Hepatocyte (in vitro differentiated cells): ENCODE data around the gene SEZ6. TPM values are rescaled to one million over a fixed set of nuclear protein-coding genes. Genes with fewer than 3 reads are reported as not detected.

ENCODE experiments used
- DNase-seq: peaks from one replicate; pipeline ENCODE4 v3.0.0-alpha.2; 2016; ENCODE audit warnings: low spot score
- H2AFZ ChIP-seq: fragments of 200-600 bp; sonication (generic); 2 replicates; pipeline ENCODE4 v1.6.0; 2016; ENCODE audit warnings: antibody characterized with exemption, mild to moderate bottlenecking
- H3K27ac ChIP-seq: fragments of 200-600 bp; sonication (generic); 2 replicates; pipeline ENCODE4 v1.5.1; 2016; ENCODE audit warnings: mild to moderate bottlenecking
- H3K27me3 ChIP-seq: fragments of 200-600 bp; sonication (generic); 2 replicates; pipeline ENCODE4 v1.6.1; 2016
- H3K36me3 ChIP-seq: fragments of 200-600 bp; sonication (generic); replicated peaks from 2 replicates; pipeline ENCODE4 v1.5.1; 2016; ENCODE audit warnings: low read depth; ENCODE audit not compliant: insufficient read depth
- H3K4me1 ChIP-seq: fragments of 200-600 bp; sonication (generic); 2 replicates; pipeline ENCODE4 v1.5.1; 2016; ENCODE audit warnings: mild to moderate bottlenecking, moderate library complexity; ENCODE audit not compliant: insufficient read depth
- H3K4me2 ChIP-seq: fragments of 200-600 bp; sonication (generic); 2 replicates; pipeline ENCODE4 v1.6.0; 2016
- H3K4me3 ChIP-seq: fragments of 200-600 bp; sonication (generic); 2 replicates; pipeline ENCODE4 v1.5.1; 2016; ENCODE audit warnings: mild to moderate bottlenecking
- H3K79me2 ChIP-seq: fragments of 200-600 bp; sonication (generic); 2 replicates; pipeline ENCODE4 v1.6.0; 2017; ENCODE audit warnings: mild to moderate bottlenecking
- H3K9me2 ChIP-seq: fragments of 200-600 bp; sonication (generic); replicated peaks from 2 replicates; pipeline ENCODE4 v1.6.0; 2017; ENCODE audit warnings: mild to moderate bottlenecking; ENCODE audit not compliant: insufficient read depth
- H3K9me3 ChIP-seq: fragments of 200-600 bp; sonication (generic); 2 replicates; pipeline ENCODE4 v1.5.1; 2016; ENCODE audit warnings: low read depth, mild to moderate bottlenecking
- H4K20me1 ChIP-seq: fragments of 200-600 bp; sonication (generic); 2 replicates; pipeline ENCODE4 v1.6.0; 2016; ENCODE audit warnings: mild to moderate bottlenecking; ENCODE audit not compliant: insufficient read depth, poor library complexity, severe bottlenecking
- CTCF ChIP-seq: fragments of 200-600 bp; sonication (generic); IDR thresholded peaks from 2 replicates; pipeline ENCODE4 v1.5.1; 2016; ENCODE audit warnings: antibody characterized with exemption, mild to moderate bottlenecking; ENCODE audit not compliant: poor library complexity
- EZH2 ChIP-seq: fragments of 200-600 bp; sonication (generic); IDR thresholded peaks from 2 replicates; pipeline ENCODE4 v1.6.1; 2016; ENCODE audit warnings: antibody characterized with exemption, mild to moderate bottlenecking, borderline replicate concordance
- EZH2phosphoT487 ChIP-seq: fragments of 200-600 bp; sonication (generic); IDR thresholded peaks from one replicate; pipeline ENCODE4 v1.6.1; 2018; ENCODE audit warnings: antibody characterized with exemption, mild to moderate bottlenecking, low read depth, moderate library complexity; ENCODE audit not compliant: unreplicated experiment, severe bottlenecking
- WGBS: methylation state at CpG from one replicate; pipeline ENCODE4 v1.1.6; 2016; ENCODE audit warnings: low lambda C conversion rate; ENCODE audit errors: missing lambda C conversion rate; 5-methylcytosine and 5-hydroxymethylcytosine counted together
- polyA plus RNA-seq: library from polyadenylated mRNA; unstranded; fragments of >200 nt; fragmentation: Nextera tagmentation; extraction: Ambion mirVana; gene quantifications from 2 replicates; pipeline ENCODE4 v1.2.1, GENCODE V29; 2016
- total RNA-seq: library from RNA; depleted of rRNA; stranded (reverse); fragments of >200 nt; gene quantifications from 2 replicates; pipeline ENCODE4 v1.2.3, GENCODE V29; 2014

Gene SEZ6
- total and polyA plus RNA-seq, 2 experiments from 2014 or later, result 0.81 to 1.2 TPM

GRCh38 chr17:28975646-28976045 lies 30.2 kb downstream of the SEZ6 start:
- H3K4me1 ChIP-seq, result no peaks in the 10 kb centered on the region
- no peaks in the 10 kb centered on the region for H3K9me3 ChIP-seq
- no peak for DNase-seq
- no peaks in the 10 kb centered on the region for H4K20me1 ChIP-seq
- no peak overlapping the region for H2AFZ ChIP-seq
- no peaks in the 10 kb centered on the region for H3K36me3 ChIP-seq
- TF ChIP-seq EZH2phosphoT487 (no peak), CTCF (no peak), EZH2 (no peak)
- H3K9me2 ChIP-seq, result no peaks in the 10 kb centered on the region
- H3K27me3 ChIP-seq, result peaks cover 18% of the 10 kb centered on the region
- no peak overlapping the region for H3K27ac ChIP-seq
- no peak overlapping the region for H3K4me3 ChIP-seq
- 89% methylated on average over 5 of the region's 5 CpGs for WGBS
- no peak overlapping the region for H3K4me2 ChIP-seq
- H3K79me2 ChIP-seq, result no peaks in the 10 kb centered on the region

- no peak overlapping the region for H2AFZ ChIP-seq
- WGBS, result 92% methylated on average over 2 of the region's 2 CpGs
- no peaks in the 10 kb centered on the region for H3K36me3 ChIP-seq
- H3K4me1 ChIP-seq, result no peaks in the 10 kb centered on the region
- no peak overlapping the region for H3K4me3 ChIP-seq
- no peaks in the 10 kb centered on the region for H3K79me2 ChIP-seq
- DNase-seq, result no peak
- no peaks in the 10 kb centered on the region for H3K9me2 ChIP-seq
- no peak overlapping the region for H3K4me2 ChIP-seq
- H3K9me3 ChIP-seq, result no peaks in the 10 kb centered on the region
- no peaks in the 10 kb centered on the region for H4K20me1 ChIP-seq
- peaks cover 18% of the 10 kb centered on the region for H3K27me3 ChIP-seq
- H3K27ac ChIP-seq, result no peak overlapping the region
- TF ChIP-seq EZH2 (no peak), EZH2phosphoT487 (no peak), CTCF (no peak)
Observed at GRCh38 chr17:28975031-28975430, 30.8 kb downstream of the SEZ6 start.

GRCh38 chr17:28974451-28974850 lies 31.4 kb downstream of the SEZ6 start:
- TF ChIP-seq EZH2 (no peak), EZH2phosphoT487 (no peak), CTCF (no peak)
- Histone ChIP-seq H3K79me2 (no peaks in the 10 kb centered on the region), H3K27ac (no peak overlapping the region), H3K36me3 (no peaks in the 10 kb centered on the region), H3K9me2 (no peaks in the 10 kb centered on the region), H2AFZ (no peak overlapping the region), H4K20me1 (no peaks in the 10 kb centered on the region), H3K4me2 (no peak overlapping the region), H3K9me3 (no peaks in the 10 kb centered on the region), H3K4me1 (no peaks in the 10 kb centered on the region), H3K27me3 (peaks cover 18% of the 10 kb centered on the region), H3K4me3 (no peak overlapping the region)
- WGBS, result 73% methylated on average over 4 of the region's 4 CpGs
- no peak for DNase-seq

GRCh38 chr17:28973425-28973824 lies 32.4 kb downstream of the SEZ6 start:
- Histone ChIP-seq H3K36me3 (no peaks in the 10 kb centered on the region), H3K27me3 (peaks cover 9% of the 10 kb centered on the region), H3K27ac (no peak overlapping the region), H3K4me1 (peaks cover 3% of the 10 kb centered on the region), H3K4me2 (no peak overlapping the region), H3K9me2 (no peaks in the 10 kb centered on the region), H3K9me3 (no peaks in the 10 kb centered on the region), H3K4me3 (no peak overlapping the region), H3K79me2 (no peaks in the 10 kb centered on the region), H2AFZ (no peak overlapping the region), H4K20me1 (no peaks in the 10 kb centered on the region)
- WGBS, result 35% methylated on average over 2 of the region's 2 CpGs
- TF ChIP-seq EZH2 (no peak), EZH2phosphoT487 (no peak), CTCF (no peak)
- peak; percentile 33 for DNase-seq
